MM.1S (cell line): ENCODE data around the gene CDH4.

Experiments used
- DNase-seq: peaks from one replicate; pipeline ENCODE4 v3.0.0-alpha.2; 2015
- H2AFZ ChIP-seq: fragments of 300-600 bp; sonication (generic); 2 replicates; pipeline ENCODE4 v1.6.0; 2016; ENCODE audit warnings: antibody characterized with exemption, low read length
- H3F3A ChIP-seq: fragments of 300-600 bp; sonication (generic); 2 replicates; pipeline ENCODE4 v1.6.1; 2016; ENCODE audit warnings: mild to moderate bottlenecking, antibody characterized with exemption, low read length, moderate library complexity, mixed read lengths; ENCODE audit not compliant: insufficient read depth
- H3K27ac ChIP-seq: fragments of 300-600 bp; sonication (generic); 2 replicates; pipeline ENCODE4 v1.5.1; 2016; ENCODE audit warnings: mild to moderate bottlenecking, low read length
- H3K27me3 ChIP-seq: fragments of 300-600 bp; sonication (generic); replicated peaks from 2 replicates; pipeline ENCODE4 v1.6.0; 2016; ENCODE audit warnings: low read length; ENCODE audit not compliant: insufficient read depth
- H3K36me3 ChIP-seq: fragments of 300-600 bp; sonication (generic); replicated peaks from 2 replicates; pipeline ENCODE4 v1.6.1; 2016; ENCODE audit warnings: mild to moderate bottlenecking, low read length, mixed read lengths; ENCODE audit not compliant: insufficient read depth
- H3K4me1 ChIP-seq: fragments of 300-600 bp; sonication (generic); 2 replicates; pipeline ENCODE4 v1.6.1; 2016; ENCODE audit warnings: low read length, mixed read lengths
- H3K4me2 ChIP-seq: fragments of 300-600 bp; sonication (generic); 2 replicates; pipeline ENCODE4 v1.6.0; 2016; ENCODE audit warnings: low read depth, low read length
- H3K4me3 ChIP-seq: fragments of 300-600 bp; sonication (generic); 2 replicates; pipeline ENCODE4 v1.5.1; 2016; ENCODE audit warnings: low read length, mixed read lengths
- H3K79me2 ChIP-seq: fragments of 300-600 bp; sonication (generic); 2 replicates; pipeline ENCODE4 v1.6.1; 2016; ENCODE audit warnings: mixed run types, low read length, mixed read lengths
- H3K9ac ChIP-seq: fragments of 300-600 bp; sonication (generic); 2 replicates; pipeline ENCODE4 v1.6.1; 2016; ENCODE audit warnings: low read length, mixed read lengths
- H3K9me2 ChIP-seq: fragments of 300-600 bp; sonication (generic); replicated peaks from 2 replicates; pipeline ENCODE4 v1.6.1; 2016; ENCODE audit warnings: mild to moderate bottlenecking, low read length, mixed read lengths; ENCODE audit not compliant: insufficient read depth
- H3K9me3 ChIP-seq: fragments of 300-600 bp; sonication (generic); replicated peaks from 2 replicates; pipeline ENCODE4 v1.6.1; 2016; ENCODE audit warnings: mild to moderate bottlenecking, low read length, mixed read lengths; ENCODE audit not compliant: insufficient read depth
- H4K20me1 ChIP-seq: fragments of 300-600 bp; sonication (generic); 2 replicates; pipeline ENCODE4 v1.6.1; 2016; ENCODE audit warnings: mild to moderate bottlenecking, low read length, moderate library complexity, mixed read lengths; ENCODE audit not compliant: insufficient read depth
- EZH2 ChIP-seq: fragments of 300-600 bp; sonication (generic); optimal IDR thresholded peaks from 2 replicates; pipeline ENCODE3; 2017; ENCODE audit warnings: low read depth, mild to moderate bottlenecking, antibody characterized with exemption, low read length, mixed read lengths
- EZH2phosphoT487 ChIP-seq: fragments of 300-600 bp; sonication (generic); IDR thresholded peaks from 2 replicates; pipeline ENCODE4 v1.6.1; 2018; ENCODE audit warnings: antibody characterized with exemption, low read length
- TF ChIP-seq, protein P1 (sequence below): fragments of 300-600 bp; sonication (generic); IDR thresholded peaks from 2 replicates; pipeline ENCODE4 v1.5.1; 2016; ENCODE audit warnings: antibody characterized with exemption, low read length, mixed read lengths

The CDH4 gene

DNA sequence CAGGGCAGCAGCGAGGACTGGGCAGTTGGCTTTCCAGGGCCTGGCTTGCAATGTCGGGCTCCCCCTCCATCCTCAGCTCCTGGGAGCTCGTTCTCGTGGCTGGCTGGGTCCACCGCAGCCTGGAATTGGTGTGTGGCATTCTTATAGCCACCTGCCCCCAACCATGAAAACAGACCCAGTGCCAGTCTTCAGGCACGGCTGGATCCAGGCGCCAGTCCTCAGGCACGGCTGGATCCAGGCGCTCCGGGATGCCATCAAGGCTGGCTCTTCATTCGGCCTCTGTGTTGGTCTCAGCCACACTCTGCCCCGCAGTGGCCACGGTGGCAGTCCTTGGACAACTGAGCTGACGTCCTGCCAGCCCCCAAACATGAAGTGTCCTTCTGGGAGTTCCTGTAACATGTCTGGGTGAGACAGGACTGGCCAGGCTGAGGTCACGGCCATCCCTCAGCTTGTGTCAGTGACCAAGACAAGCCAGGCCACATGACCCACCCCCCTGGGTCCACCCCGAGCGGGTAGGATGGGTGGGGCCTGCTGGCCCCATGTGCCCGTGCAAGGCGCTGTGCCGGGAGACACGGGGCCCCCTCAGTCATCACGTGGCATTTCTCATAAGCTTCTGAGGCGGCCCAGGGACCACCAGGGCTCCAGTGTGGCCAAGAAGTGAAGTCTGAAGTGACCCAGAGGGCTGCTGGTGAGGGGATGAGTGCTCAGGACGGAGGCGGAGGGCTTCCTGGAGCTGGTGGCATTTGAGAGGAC, 714.6 kb downstream of the CDH4 start:
- Histone ChIP-seq H3K4me1 (no peaks in the 10 kb centered on the region), H3K27me3 (peaks cover 27% of the 10 kb centered on the region), H4K20me1 (no peaks in the 10 kb centered on the region), H3K79me2 (no peaks in the 10 kb centered on the region), H3K9me2 (no peaks in the 10 kb centered on the region), H3K27ac (no peak overlapping the region), H2AFZ (no peak overlapping the region), H3K4me3 (no peak overlapping the region), H3K36me3 (no peaks in the 10 kb centered on the region), H3K9me3 (no peaks in the 10 kb centered on the region), H3K9ac (no peak overlapping the region), H3F3A (no peaks in the 10 kb centered on the region), H3K4me2 (no peak overlapping the region)
- TF ChIP-seq, protein P1, sequence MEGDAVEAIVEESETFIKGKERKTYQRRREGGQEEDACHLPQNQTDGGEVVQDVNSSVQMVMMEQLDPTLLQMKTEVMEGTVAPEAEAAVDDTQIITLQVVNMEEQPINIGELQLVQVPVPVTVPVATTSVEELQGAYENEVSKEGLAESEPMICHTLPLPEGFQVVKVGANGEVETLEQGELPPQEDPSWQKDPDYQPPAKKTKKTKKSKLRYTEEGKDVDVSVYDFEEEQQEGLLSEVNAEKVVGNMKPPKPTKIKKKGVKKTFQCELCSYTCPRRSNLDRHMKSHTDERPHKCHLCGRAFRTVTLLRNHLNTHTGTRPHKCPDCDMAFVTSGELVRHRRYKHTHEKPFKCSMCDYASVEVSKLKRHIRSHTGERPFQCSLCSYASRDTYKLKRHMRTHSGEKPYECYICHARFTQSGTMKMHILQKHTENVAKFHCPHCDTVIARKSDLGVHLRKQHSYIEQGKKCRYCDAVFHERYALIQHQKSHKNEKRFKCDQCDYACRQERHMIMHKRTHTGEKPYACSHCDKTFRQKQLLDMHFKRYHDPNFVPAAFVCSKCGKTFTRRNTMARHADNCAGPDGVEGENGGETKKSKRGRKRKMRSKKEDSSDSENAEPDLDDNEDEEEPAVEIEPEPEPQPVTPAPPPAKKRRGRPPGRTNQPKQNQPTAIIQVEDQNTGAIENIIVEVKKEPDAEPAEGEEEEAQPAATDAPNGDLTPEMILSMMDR: no peak
- TF ChIP-seq EZH2: no peak
- TF ChIP-seq EZH2phosphoT487: no peak
- DNase-seq: no peak

DNA sequence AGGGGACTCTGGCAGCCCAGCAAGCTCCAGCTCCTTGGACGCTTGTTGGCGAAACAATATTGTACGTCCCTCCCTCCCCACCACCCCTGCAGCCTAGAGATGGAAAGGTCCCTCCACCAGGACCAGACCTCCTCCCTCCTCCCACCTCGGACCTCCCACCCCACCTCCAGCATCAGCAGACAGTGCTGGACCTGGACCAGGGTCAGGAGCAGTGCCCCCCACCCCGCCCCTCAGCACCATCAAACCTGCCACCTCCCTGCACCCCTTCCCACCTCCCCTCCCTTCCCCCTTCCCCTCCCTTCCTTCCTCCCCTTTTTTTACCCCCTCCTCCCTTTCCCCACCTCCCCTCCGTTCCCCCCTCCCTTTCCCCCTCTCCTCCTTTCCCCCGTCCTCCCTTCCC, 715.2 kb downstream of the CDH4 start:
- no peak overlapping the region for H3K27ac ChIP-seq
- H3K4me3 ChIP-seq: no peak overlapping the region
- peaks cover 21% of the 10 kb centered on the region for H3K27me3 ChIP-seq
- H3K9ac ChIP-seq: no peak overlapping the region
- H2AFZ ChIP-seq: no peak overlapping the region
- no peaks in the 10 kb centered on the region for H3K36me3 ChIP-seq
- no peaks in the 10 kb centered on the region for H4K20me1 ChIP-seq
- TF ChIP-seq EZH2phosphoT487: no peak
- TF ChIP-seq, protein P1: no peak
- TF ChIP-seq EZH2: no peak
- no peaks in the 10 kb centered on the region for H3K4me1 ChIP-seq
- H3K4me2 ChIP-seq: no peak overlapping the region
- no peak for DNase-seq
- H3K9me3 ChIP-seq: no peaks in the 10 kb centered on the region
- no peaks in the 10 kb centered on the region for H3F3A ChIP-seq
- no peaks in the 10 kb centered on the region for H3K79me2 ChIP-seq
- H3K9me2 ChIP-seq: no peaks in the 10 kb centered on the region

DNA sequence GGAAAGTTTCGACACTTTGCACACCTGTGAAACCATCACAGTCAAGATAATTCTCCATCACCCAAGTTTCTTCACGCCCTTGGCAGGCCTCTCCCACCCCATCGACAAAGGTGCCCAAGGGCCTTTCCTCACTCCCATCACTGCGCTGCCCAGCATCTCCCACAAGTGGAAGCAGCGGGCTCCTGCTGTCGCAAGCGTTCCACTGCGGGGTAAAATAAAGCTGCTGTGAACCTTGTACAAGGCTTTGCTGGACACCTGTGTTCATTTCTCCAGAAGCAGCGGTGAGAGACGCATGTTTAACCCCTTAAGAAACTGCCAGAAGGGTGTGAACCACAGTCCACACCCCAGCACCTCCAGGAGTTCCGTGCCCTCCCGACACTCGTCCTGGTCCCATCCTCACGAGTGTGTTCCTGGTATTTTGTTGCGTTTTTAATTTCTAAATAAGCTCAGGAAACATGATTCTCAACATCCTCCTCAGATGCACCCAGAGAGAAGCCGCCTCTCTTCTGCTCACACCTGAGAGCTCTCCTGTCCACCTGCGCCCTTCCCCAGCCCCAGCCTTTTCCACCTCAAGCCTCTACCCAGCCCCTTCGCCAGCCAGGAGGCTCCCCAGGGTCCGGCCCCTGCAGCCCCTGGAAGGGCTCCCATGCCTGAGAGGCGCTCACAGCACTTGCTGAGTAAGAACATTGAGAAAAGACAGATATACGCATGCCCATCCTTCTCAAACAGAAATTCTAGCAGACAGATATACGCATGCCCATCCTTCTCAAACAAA, 716.2 kb downstream of the CDH4 start:
- H3K27ac ChIP-seq: no peak overlapping the region
- no peaks in the 10 kb centered on the region for H3K9me2 ChIP-seq
- H3K27me3 ChIP-seq: peaks cover 15% of the 10 kb centered on the region
- H3K79me2 ChIP-seq: no peaks in the 10 kb centered on the region
- H4K20me1 ChIP-seq: no peaks in the 10 kb centered on the region
- H3K9me3 ChIP-seq: no peaks in the 10 kb centered on the region
- no peak overlapping the region for H3K4me3 ChIP-seq
- no peaks in the 10 kb centered on the region for H3K36me3 ChIP-seq
- no peaks in the 10 kb centered on the region for H3F3A ChIP-seq
- no peak for TF ChIP-seq EZH2
- no peak for TF ChIP-seq EZH2phosphoT487
- TF ChIP-seq, protein P1: no peak
- H2AFZ ChIP-seq: no peak overlapping the region
- H3K4me1 ChIP-seq: no peaks in the 10 kb centered on the region
- H3K4me2 ChIP-seq: no peak overlapping the region
- no peak overlapping the region for H3K9ac ChIP-seq
- no peak for DNase-seq
